ENCODE measurements around the gene MGAM2. TPM values are rescaled to one million over a fixed set of nuclear protein-coding genes. Genes with fewer than 3 reads are reported as not detected.

The MGAM2 gene
- total and polyA plus RNA-seq, 2 of the 4 experiments (the other 2 are of a cell fraction): not detected

DNA sequence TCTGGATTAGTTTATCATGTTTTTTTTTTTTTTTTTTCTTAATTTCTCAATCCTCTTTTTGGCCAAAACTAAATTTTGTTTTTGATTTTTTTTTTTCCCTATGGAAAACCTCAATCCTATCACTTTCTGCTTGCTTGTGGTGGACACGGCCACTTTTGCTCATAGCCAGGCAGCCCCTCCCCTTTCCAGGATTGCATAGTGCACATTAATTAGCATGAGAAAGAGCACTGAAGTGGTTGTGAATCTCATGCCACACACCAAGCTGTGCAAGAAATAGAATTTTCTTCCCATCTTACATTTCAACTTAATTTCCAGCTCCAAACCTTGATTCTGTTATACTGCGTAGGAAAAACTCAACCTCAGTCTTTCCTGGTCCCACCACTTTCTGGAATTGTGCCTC lies 34.6 kb downstream of the MGAM2 start:
- intact Hi-C loops (cut with micrococcal nuclease): no loop called here

More for the DNA sequence above, 34.6 kb downstream of the MGAM2 start:
- ChIA-PET POLR2A (ENCODE audit: unreplicated experiment) (no interaction called here), CTCF (no interaction called here)
- Histone ChIP-seq H3K14ac (replicated peaks; ENCODE audit: low read depth, low read length) (no peak overlapping the region), H4K5ac (ENCODE audit: low read depth, low read length) (no peak overlapping the region), H3K27ac (ENCODE audit: insufficient read depth, low read length) (no peak overlapping the region), H3K27me3 (ENCODE audit: control insufficient read depth, insufficient read depth, low read length) (no peaks in the 10 kb centered on the region), H4K20me1 (ENCODE audit: insufficient read depth, low read length) (no peaks in the 10 kb centered on the region), H3K4me2 (ENCODE audit: low read depth, low read length) (no peak overlapping the region), H4K8ac (ENCODE audit: low read depth in 2 of 2, low read length in 2 of 2) (no peak overlapping the region), H2BK5ac (ENCODE audit: low read depth, low read length, poor library complexity, severe bottlenecking) (no peak overlapping the region), H2AK9ac (replicated peaks; ENCODE audit: low read depth, low read length, poor library complexity) (no peak overlapping the region), H2AFZ (replicated peaks; ENCODE audit: low read length, poor library complexity) (no peak overlapping the region), H3K9me3 (ENCODE audit: control insufficient read depth, insufficient read depth, low read length) (peaks cover 14% of the 10 kb centered on the region), H3K4ac (ENCODE audit: low read depth, low read length) (no peak overlapping the region), H3K4me1 (ENCODE audit: control insufficient read depth, insufficient read depth, low read length) (no peaks in the 10 kb centered on the region), H2BK120ac (ENCODE audit: low read depth, low read length) (no peak overlapping the region), H3K56ac (ENCODE audit: extremely low read depth, insufficient read depth, low read length) (no peak overlapping the region), H3K9ac (ENCODE audit: low read depth, low read length) (no peak overlapping the region), H2BK20ac (ENCODE audit: low read depth, low read length) (no peak overlapping the region), H3K18ac (ENCODE audit: low read depth, low read length) (no peak overlapping the region), H2BK15ac (ENCODE audit: low read depth, low read length) (no peak overlapping the region), H3K36me3 (ENCODE audit: control insufficient read depth, insufficient read depth, low read length) (no peaks in the 10 kb centered on the region), H4K91ac (ENCODE audit: insufficient read depth, low read depth, low read length) (no peak overlapping the region), H3K4me3 (ENCODE audit: insufficient read depth, low read depth, low read length) (no peak overlapping the region), H3K23ac (ENCODE audit: low read depth, low read length) (no peak overlapping the region), H3K79me1 (ENCODE audit: low read depth in 1 of 2, low read length in 2 of 2) (no peaks in the 10 kb centered on the region), H3K9me1 (ENCODE audit: insufficient read depth, low read length) (no peaks in the 10 kb centered on the region), H2AK5ac (ENCODE audit: low read depth, low read length) (no peak overlapping the region)
- DNase-seq: no peak
- WGBS, 2 experiments (ENCODE audit: extremely low coverage in 2 of 2, insufficient read length in 1 of 2): no CpG with 5 or more reads among the region's 2 CpGs
- in situ Hi-C loops (cut with MboI; ENCODE audit: low sequenced_read_pairs): no loop called here
- ATAC-seq (ENCODE audit: low read depth): no peak
- dilution Hi-C loops (cut with HindIII; ENCODE audit: low sequenced_read_pairs, unreplicated experiment): no loop called here
- no peak for TF ChIP-seq RCOR1 (IDR thresholded peaks at IDR 0.05; ENCODE audit: insufficient replicate concordance, low read length)
- no peak for TF ChIP-seq MXI1 (IDR thresholded peaks at IDR 0.05; ENCODE audit: borderline replicate concordance, low read depth, low read length)
- no peak for TF ChIP-seq POLR2A (IDR thresholded peaks at IDR 0.05; ENCODE audit: low read depth, low read length)
- no peak for TF ChIP-seq MAFK (IDR thresholded peaks at IDR 0.05; ENCODE audit: low read depth, low read length)
- TF ChIP-seq SMC3 (IDR thresholded peaks at IDR 0.05; ENCODE audit: low read depth, low read length): no peak
- TF ChIP-seq MAZ (IDR thresholded peaks at IDR 0.05; ENCODE audit: borderline replicate concordance, low read depth, low read length): no peak
- TF ChIP-seq FOS (IDR thresholded peaks at IDR 0.05; ENCODE audit: low read depth, low read length): no peak
- TF ChIP-seq NFE2L2 (IDR thresholded peaks at IDR 0.05; ENCODE audit: low read depth, low read length): no peak
- TF ChIP-seq CHD1 (IDR thresholded peaks at IDR 0.05; ENCODE audit: low read depth, low read length): no peak
- no peak for TF ChIP-seq ELK1 (IDR thresholded peaks at IDR 0.05; ENCODE audit: borderline replicate concordance, low read depth, low read length)
- no peak for TF ChIP-seq RAD21 (IDR thresholded peaks at IDR 0.05; ENCODE audit: low read length)
- no peak for TF ChIP-seq USF2 (IDR thresholded peaks at IDR 0.05; ENCODE audit: low read depth, low read length)
- no peak for TF ChIP-seq RFX5 (IDR thresholded peaks at IDR 0.05; ENCODE audit: low read depth, low read length)
- no peak for TF ChIP-seq CEBPB (IDR thresholded peaks at IDR 0.05; ENCODE audit: low read depth, low read length)
- TF ChIP-seq BHLHE40 (IDR thresholded peaks at IDR 0.05; ENCODE audit: low read depth, low read length): no peak
- no TSS peak for BruUV-seq (replicated peaks)

Measured in IMR-90 (cell line).